ENCODE measurements around the gene DNAJB12.

Gene DNAJB12

GRCh38 chr10:72316386-72316700 lies 38.4 kb downstream of the DNAJB12 start:
- Histone ChIP-seq H3K4me2 (ENCODE audit: low read depth, low read length, poor library complexity, severe bottlenecking) (no peak overlapping the region), H3K27ac (ENCODE audit: low read depth, low read length) (no peak overlapping the region), H3K27me3 (ENCODE audit: low read length) (no peaks in the 10 kb centered on the region), H3K4me3 (ENCODE audit: insufficient read depth, low read length, poor library complexity, severe bottlenecking) (no peak overlapping the region), H3K9ac (ENCODE audit: low read length) (no peak overlapping the region), H3K36me3 (ENCODE audit: low read length) (no peaks in the 10 kb centered on the region), H2AFZ (ENCODE audit: low read depth, low read length, severe bottlenecking) (no peak overlapping the region), H3K9me3 (ENCODE audit: insufficient read depth, low read length) (no peaks in the 10 kb centered on the region), H3K79me2 (ENCODE audit: insufficient read depth, low read length) (no peaks in the 10 kb centered on the region), H3F3A (ENCODE audit: insufficient read depth) (peaks cover 26% of the 10 kb centered on the region), H4K20me1 (ENCODE audit: low read depth, low read length) (no peaks in the 10 kb centered on the region), H3K9me2 (replicated peaks; ENCODE audit: insufficient read depth, low read length) (no peaks in the 10 kb centered on the region)
- no peak for TF ChIP-seq EZH2phosphoT487 (conservative IDR thresholded peaks at IDR 0.05; ENCODE audit: low read length)
- no peak for TF ChIP-seq CTCF (IDR thresholded peaks at IDR 0.05; ENCODE audit: insufficient read depth, low read length, poor library complexity, severe bottlenecking)

- no peak overlapping the region for H3K4me3 ChIP-seq (ENCODE audit: insufficient read depth, low read length, poor library complexity, severe bottlenecking)
- no peaks in the 10 kb centered on the region for H3K27me3 ChIP-seq (ENCODE audit: low read length)
- H3K79me2 ChIP-seq (ENCODE audit: insufficient read depth, low read length) = no peaks in the 10 kb centered on the region
- H2AFZ ChIP-seq (ENCODE audit: low read depth, low read length, severe bottlenecking) = no peak overlapping the region
- H3K9me3 ChIP-seq (ENCODE audit: insufficient read depth, low read length) = no peaks in the 10 kb centered on the region
- H3K27ac ChIP-seq (ENCODE audit: low read depth, low read length) = no peak overlapping the region
- H3K36me3 ChIP-seq (ENCODE audit: low read length) = no peaks in the 10 kb centered on the region
- H4K20me1 ChIP-seq (ENCODE audit: low read depth, low read length) = no peaks in the 10 kb centered on the region
- no peaks in the 10 kb centered on the region for H3K9me2 ChIP-seq (replicated peaks; ENCODE audit: insufficient read depth, low read length)
- H3F3A ChIP-seq (ENCODE audit: insufficient read depth) = peaks cover 21% of the 10 kb centered on the region
- no peak overlapping the region for H3K9ac ChIP-seq (ENCODE audit: low read length)
- no peak for TF ChIP-seq CTCF (IDR thresholded peaks at IDR 0.05; ENCODE audit: insufficient read depth, low read length, poor library complexity, severe bottlenecking)
- no peak for TF ChIP-seq EZH2phosphoT487 (conservative IDR thresholded peaks at IDR 0.05; ENCODE audit: low read length)
- no peak overlapping the region for H3K4me2 ChIP-seq (ENCODE audit: low read depth, low read length, poor library complexity, severe bottlenecking)
Measured at GRCh38 chr10:72315611-72316385, 38.9 kb downstream of the DNAJB12 start.

- H3K79me2 ChIP-seq (ENCODE audit: insufficient read depth, low read length) = no peaks in the 10 kb centered on the region
- TF ChIP-seq EZH2phosphoT487 (conservative IDR thresholded peaks at IDR 0.05; ENCODE audit: low read length) = no peak
- TF ChIP-seq CTCF (IDR thresholded peaks at IDR 0.05; ENCODE audit: insufficient read depth, low read length, poor library complexity, severe bottlenecking) = no peak
- H3F3A ChIP-seq (ENCODE audit: insufficient read depth) = peaks cover 13% of the 10 kb centered on the region
- H3K27me3 ChIP-seq (ENCODE audit: low read length) = no peaks in the 10 kb centered on the region
- no peak overlapping the region for H2AFZ ChIP-seq (ENCODE audit: low read depth, low read length, severe bottlenecking)
- no peaks in the 10 kb centered on the region for H3K9me2 ChIP-seq (replicated peaks; ENCODE audit: insufficient read depth, low read length)
- H4K20me1 ChIP-seq (ENCODE audit: low read depth, low read length) = no peaks in the 10 kb centered on the region
- H3K4me3 ChIP-seq (ENCODE audit: insufficient read depth, low read length, poor library complexity, severe bottlenecking) = no peak overlapping the region
- H3K4me2 ChIP-seq (ENCODE audit: low read depth, low read length, poor library complexity, severe bottlenecking) = no peak overlapping the region
- H3K27ac ChIP-seq (ENCODE audit: low read depth, low read length) = no peak overlapping the region
- no peaks in the 10 kb centered on the region for H3K9me3 ChIP-seq (ENCODE audit: insufficient read depth, low read length)
- H3K9ac ChIP-seq (ENCODE audit: low read length) = no peak overlapping the region
- H3K36me3 ChIP-seq (ENCODE audit: low read length) = no peaks in the 10 kb centered on the region
Measured at GRCh38 chr10:72315054-72315453, 39.7 kb downstream of the DNAJB12 start.
